Activated CD8-positive, alpha-beta T cell treated with anti-CD3 and anti-CD28 coated beads for 36 hours (primary cell): ENCODE results near the gene SULT1C4. TPM values are rescaled to one million over a fixed set of nuclear protein-coding genes. Genes with fewer than 3 reads are reported as not detected.

ENCODE experiments used
- ATAC-seq: fragments of 200-7000 bp; cut with Tn5 transposase; one replicate; pipeline ENCODE4 v1.10.0; 2021; ENCODE audit warnings: mild to moderate bottlenecking, moderate library complexity
- CTCF ChIA-PET: fragments of 350-600 bp; sonication (Branson Sonifier 250); formaldehyde crosslinking; loops from one replicate; lab custom pipeline; 2021; ENCODE audit warnings: antibody characterized with exemption; lab: Charles Lee
- POLR2A ChIA-PET: fragments of 350-600 bp; sonication (Branson Sonifier 250); formaldehyde crosslinking; loops from one replicate; lab custom pipeline; 2021; ENCODE audit warnings: antibody characterized with exemption; lab: Charles Lee
- DNase-seq: peaks from one replicate; pipeline ENCODE4 v3.0.0-alpha.2; 2020
- H3K27ac Mint-ChIP-seq: one replicate; pipeline ENCODE4 v1.8.0; 2021; ENCODE audit warnings: mild to moderate bottlenecking, mixed read lengths
- H3K27me3 Mint-ChIP-seq: one replicate; pipeline ENCODE4 v1.8.0; 2021; ENCODE audit warnings: mixed read lengths
- H3K36me3 Mint-ChIP-seq: one replicate; pipeline ENCODE4 v1.8.0; 2021; ENCODE audit warnings: low read depth, mixed read lengths
- H3K4me1 Mint-ChIP-seq: one replicate; pipeline ENCODE4 v1.8.0; 2021; ENCODE audit warnings: low read depth, mixed read lengths
- H3K4me3 Mint-ChIP-seq: one replicate; pipeline ENCODE4 v1.8.0; 2021; ENCODE audit warnings: mild to moderate bottlenecking, moderate library complexity, mixed read lengths
- H3K9me3 Mint-ChIP-seq: one replicate; pipeline ENCODE4 v1.8.0; 2021; ENCODE audit warnings: mixed read lengths
- CTCF ChIP-seq: fragments of 200-600 bp; IDR thresholded peaks from one replicate; pipeline ENCODE4 v1.8.0; 2022; ENCODE audit warnings: antibody characterized with exemption, mild to moderate bottlenecking
- intact Hi-C: fragments of 100-400 bp; cut with micrococcal nuclease; formaldehyde crosslinking; loops from one replicate; pipeline ENCODE4 v1.10.0; 2022
- total RNA-seq, 2 experiments: library from RNA; stranded (reverse); gene quantifications; one replicate each; pipeline ENCODE4 v1.2.3, GENCODE V29; 2021

The SULT1C4 gene
- total RNA-seq, 2 experiments from 2014 or later = not detected

GRCh38 chr2:108364676-108365297, 13.0 kb upstream of the SULT1C4 start:
- no peak for ATAC-seq
- Mint-ChIP-seq H3K9me3 (no peaks in the 10 kb centered on the region), H3K4me3 (no peak overlapping the region), H3K4me1 (no peaks in the 10 kb centered on the region), H3K27ac (no peak overlapping the region), H3K36me3 (no peaks in the 10 kb centered on the region), H3K27me3 (peaks cover 7% of the 10 kb centered on the region)
- POLR2A ChIA-PET = no interaction called here
- CTCF ChIA-PET = interaction anchor here (0.5 kb wide), 1 partner anchor 30 kb away, joined by 3 read pairs; no protein-coding TSS in a partner anchor
- intact Hi-C loops = no loop called here
- no peak for DNase-seq
- TF ChIP-seq CTCF = no peak

GRCh38 chr2:108365656-108366055, 12.1 kb upstream of the SULT1C4 start:
- Mint-ChIP-seq H3K27me3 (peaks cover 6% of the 10 kb centered on the region), H3K9me3 (no peaks in the 10 kb centered on the region), H3K27ac (no peak overlapping the region), H3K4me1 (no peaks in the 10 kb centered on the region), H3K36me3 (no peaks in the 10 kb centered on the region), H3K4me3 (no peak overlapping the region)
- POLR2A ChIA-PET = no interaction called here
- CTCF ChIA-PET = interaction anchor here (0.5 kb wide), 1 partner anchor 29 kb away, joined by 3 read pairs; no protein-coding TSS in a partner anchor
- no peak for DNase-seq
- no peak for TF ChIP-seq CTCF
- intact Hi-C loops = no loop called here
- no peak for ATAC-seq

- ChIA-PET POLR2A (no interaction called here), CTCF (no interaction called here)
- Mint-ChIP-seq H3K9me3 (no peaks in the 10 kb centered on the region), H3K27me3 (peaks cover 6% of the 10 kb centered on the region), H3K27ac (no peak overlapping the region), H3K36me3 (no peaks in the 10 kb centered on the region), H3K4me1 (no peaks in the 10 kb centered on the region), H3K4me3 (no peak overlapping the region)
- no peak for TF ChIP-seq CTCF
- intact Hi-C loops = no loop called here
- DNase-seq (no peak), ATAC-seq (no peak)
Observed at GRCh38 chr2:108367014-108367413, 10.7 kb upstream of the SULT1C4 start.

- DNase-seq (no peak), ATAC-seq (no peak)
- ChIA-PET POLR2A (no interaction called here), CTCF (no interaction called here)
- intact Hi-C loops = no loop called here
- Mint-ChIP-seq H3K4me3 (no peak overlapping the region), H3K27me3 (peaks cover 6% of the 10 kb centered on the region), H3K9me3 (no peaks in the 10 kb centered on the region), H3K36me3 (no peaks in the 10 kb centered on the region), H3K27ac (no peak overlapping the region), H3K4me1 (no peaks in the 10 kb centered on the region)
- no peak for TF ChIP-seq CTCF
Observed at GRCh38 chr2:108367561-108368175, 10.1 kb upstream of the SULT1C4 start.

- ATAC-seq (no peak), DNase-seq (no peak)
- Mint-ChIP-seq H3K4me3 (no peak overlapping the region), H3K4me1 (no peaks in the 10 kb centered on the region), H3K27ac (no peak overlapping the region), H3K36me3 (no peaks in the 10 kb centered on the region), H3K9me3 (no peaks in the 10 kb centered on the region), H3K27me3 (peaks cover 2% of the 10 kb centered on the region)
- intact Hi-C loops = no loop called here
- CTCF ChIA-PET = interaction anchor here (1.0 to 1.5 kb wide), 2 partner anchors 215 to 267 kb away, joined by 3 to 4 read pairs; no protein-coding TSS in a partner anchor
- no peak for TF ChIP-seq CTCF
- POLR2A ChIA-PET = no interaction called here
Observed at GRCh38 chr2:108369153-108369552, 8.6 kb upstream of the SULT1C4 start.
